Measurements from ENCODE around the gene RSRC2.
"Not testable (repeated sequence)": the region's sequence is repeated elsewhere in the genome, so short reads cannot be mapped to it uniquely, and the experiment has no call there.

Gene RSRC2

GRCh38 chr12:122491991-122492390 is 34.7 kb downstream of the RSRC2 start:
- no peak for ATAC-seq
- TF ChIP-seq POU6F1 (CRISPR knock-in tag; IDR thresholded peaks at IDR 0.05; ENCODE audit: borderline replicate concordance, low read depth) (no peak), CSRNP3 (CRISPR knock-in tag; IDR thresholded peaks at IDR 0.05) (no peak), ZNF8 (CRISPR knock-in tag; IDR thresholded peaks at IDR 0.05) (no peak), RARB (CRISPR knock-in tag; IDR thresholded peaks at IDR 0.05) (no peak), ESRRG (CRISPR knock-in tag; IDR thresholded peaks at IDR 0.05) (no peak), PPARA (CRISPR knock-in tag; IDR thresholded peaks at IDR 0.05; ENCODE audit: borderline replicate concordance) (no peak), ARNTL (CRISPR knock-in tag; IDR thresholded peaks at IDR 0.05; ENCODE audit: borderline replicate concordance, low read depth) (no peak), ZNF565 (CRISPR knock-in tag; conservative IDR thresholded peaks at IDR 0.05; ENCODE audit: low read depth) (no peak), TSHZ2 (CRISPR knock-in tag; IDR thresholded peaks at IDR 0.05) (no peak), ZFP30 (CRISPR knock-in tag; IDR thresholded peaks at IDR 0.05) (no peak), PATZ1 (CRISPR knock-in tag; IDR thresholded peaks at IDR 0.05; ENCODE audit: borderline replicate concordance) (no peak), TCF4 (CRISPR knock-in tag; IDR thresholded peaks at IDR 0.05; ENCODE audit: borderline replicate concordance) (no peak), CSDC2 (CRISPR knock-in tag; IDR thresholded peaks at IDR 0.05) (no peak), ZFP3 (CRISPR knock-in tag; IDR thresholded peaks at IDR 0.05) (no peak), ZC3H10 (CRISPR knock-in tag; IDR thresholded peaks at IDR 0.05) (no peak), GLIS3 (CRISPR knock-in tag; IDR thresholded peaks at IDR 0.05) (no peak), CREB5 (CRISPR knock-in tag; IDR thresholded peaks at IDR 0.05; ENCODE audit: low read depth) (no peak), TOX (CRISPR knock-in tag; IDR thresholded peaks at IDR 0.05; ENCODE audit: borderline replicate concordance) (no peak), ZNF70 (CRISPR knock-in tag; IDR thresholded peaks at IDR 0.05) (no peak)

GRCh38 chr12:122489038-122489437 is 37.7 kb downstream of the RSRC2 start:
- no peak for ATAC-seq
- TF ChIP-seq ZC3H10 (CRISPR knock-in tag; IDR thresholded peaks at IDR 0.05): no peak
- no peak for TF ChIP-seq SNAI2 (CRISPR knock-in tag; IDR thresholded peaks at IDR 0.05)
- TF ChIP-seq TSHZ2 (CRISPR knock-in tag; IDR thresholded peaks at IDR 0.05): no peak
- TF ChIP-seq ISL1 (CRISPR knock-in tag; IDR thresholded peaks at IDR 0.05): no peak
- no peak for TF ChIP-seq TOX (CRISPR knock-in tag; IDR thresholded peaks at IDR 0.05; ENCODE audit: borderline replicate concordance)
- TF ChIP-seq ZNF8 (CRISPR knock-in tag; IDR thresholded peaks at IDR 0.05): no peak
- no peak for TF ChIP-seq ARNTL (CRISPR knock-in tag; IDR thresholded peaks at IDR 0.05; ENCODE audit: borderline replicate concordance, low read depth)
- TF ChIP-seq ZFP3 (CRISPR knock-in tag; IDR thresholded peaks at IDR 0.05): no peak
- no peak for TF ChIP-seq TCF4 (CRISPR knock-in tag; IDR thresholded peaks at IDR 0.05; ENCODE audit: borderline replicate concordance)
- no peak for TF ChIP-seq BACH2 (CRISPR knock-in tag; IDR thresholded peaks at IDR 0.05; ENCODE audit: borderline replicate concordance)

GRCh38 chr12:122487807-122488206 is 38.9 kb downstream of the RSRC2 start:
- not testable (repeated sequence) for ATAC-seq
